HG02852 (cell line): ENCODE measurements around the gene KDM1B.
"Not testable (repeated sequence)": the region's sequence is repeated elsewhere in the genome, so short reads cannot be mapped to it uniquely, and the experiment has no call there.

Experiments used
- ATAC-seq: cut with Tn5 transposase; IDR thresholded peaks from one replicate; pipeline ENCODE4 v1.9.1; 2021; ENCODE audit warnings: mild to moderate bottlenecking, moderate library complexity; ENCODE audit not compliant: unreplicated experiment

KDM1B gene

DNA sequence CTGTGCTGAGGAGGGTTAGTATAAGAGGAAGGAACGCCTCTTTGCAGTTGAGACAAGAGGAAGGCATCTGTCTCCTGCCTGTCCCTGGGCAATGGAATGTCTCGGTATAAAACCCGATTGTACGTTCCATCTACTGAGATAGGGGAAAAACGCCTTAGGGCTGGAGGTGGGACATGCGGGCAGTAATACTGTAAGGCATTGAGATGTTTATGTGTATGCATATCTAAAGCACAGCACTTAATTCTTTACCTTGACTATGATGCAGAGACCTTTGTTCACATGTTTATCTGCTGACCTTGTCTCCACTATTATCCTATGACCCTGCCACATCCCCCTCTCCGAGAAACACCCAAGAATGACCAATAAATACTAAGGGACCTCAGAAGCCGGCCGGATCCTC is 71.9 kb downstream of the KDM1B start:
- not testable (repeated sequence) for ATAC-seq

GRCh38 chr6:18228590-18228989 is 73.4 kb downstream of the KDM1B start:
- not testable (repeated sequence) for ATAC-seq

GRCh38 chr6:18231856-18232255 is 76.6 kb downstream of the KDM1B start:
- ATAC-seq: not testable (repeated sequence)

DNA sequence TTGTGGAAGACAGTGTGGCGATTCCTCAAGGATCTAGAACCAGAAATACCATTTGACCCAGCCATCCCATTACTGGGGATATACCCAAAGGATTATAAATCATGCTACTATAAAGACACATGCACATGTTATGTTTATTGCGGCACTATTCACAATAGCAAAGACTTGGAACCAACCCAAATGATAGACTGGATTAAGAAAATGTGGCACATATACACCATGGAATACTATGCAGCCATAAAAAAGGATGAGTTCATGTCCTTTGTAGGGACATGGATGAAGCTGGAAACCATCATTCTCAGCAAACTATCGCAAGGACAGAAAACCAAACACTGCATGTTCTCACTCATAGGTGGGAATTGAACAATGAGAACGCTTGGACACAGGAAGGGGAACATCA is 78.5 kb downstream of the KDM1B start:
- not testable (repeated sequence) for ATAC-seq

DNA sequence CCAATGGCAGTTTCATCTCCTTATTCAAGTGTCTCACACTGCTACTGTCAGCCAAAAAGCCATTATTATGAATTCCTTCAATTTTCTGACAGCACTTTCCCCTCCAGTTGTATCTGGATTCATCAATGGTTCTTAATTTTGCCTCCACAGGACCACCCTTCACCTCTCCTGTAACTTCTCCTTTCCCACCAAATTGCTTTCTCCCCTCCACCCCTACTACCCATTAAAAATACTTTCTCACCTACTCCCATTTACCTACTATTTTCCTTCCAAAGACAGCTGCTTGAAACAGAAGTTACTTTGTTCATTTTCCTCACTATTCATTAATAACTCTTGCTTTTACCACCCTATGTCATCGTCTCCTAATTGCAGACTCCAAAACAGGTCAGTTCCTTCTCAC is 79.3 kb downstream of the KDM1B start:
- ATAC-seq: no peak

DNA sequence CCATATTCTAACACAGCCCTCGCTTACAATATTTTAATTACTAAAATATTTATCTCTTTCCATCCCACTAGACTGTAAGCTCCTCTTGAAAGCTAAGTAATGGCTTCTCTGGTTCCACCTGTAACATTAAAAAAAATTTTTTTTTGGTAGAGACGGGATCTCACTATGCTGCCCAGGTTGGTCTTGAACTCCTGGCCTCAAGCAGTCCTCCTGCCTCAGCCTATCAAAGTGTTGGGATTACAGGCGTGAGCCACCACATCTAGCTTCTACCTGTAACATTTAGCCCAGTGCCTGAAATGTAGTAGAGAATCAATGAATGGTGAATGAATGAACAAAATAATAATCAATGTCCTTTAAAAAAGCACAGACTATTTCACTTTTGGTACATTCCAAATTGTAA is 80.3 kb downstream of the KDM1B start:
- ATAC-seq: no peak

- ATAC-seq: no peak
These were observed 81.9 kb downstream of the KDM1B start for GRCh38 chr6:18237167-18237566.

DNA sequence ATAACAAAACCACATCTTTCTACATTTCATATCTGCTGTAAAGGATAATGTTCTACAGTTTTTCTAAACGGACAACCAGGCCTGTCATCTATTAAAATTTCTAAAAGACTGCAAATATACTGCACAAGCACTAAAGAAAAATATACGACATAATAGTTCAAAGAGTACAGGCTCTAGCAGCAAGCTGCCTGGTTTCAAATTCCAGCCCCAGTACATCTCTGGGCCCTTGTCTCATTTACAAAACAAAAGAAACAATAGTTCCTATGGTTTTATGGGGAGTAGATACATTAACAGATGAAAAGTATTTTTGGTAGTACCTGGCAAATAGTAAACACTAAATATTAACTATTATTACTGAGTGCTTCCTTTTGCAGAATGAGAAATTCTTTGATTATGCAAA is 85.0 kb downstream of the KDM1B start:
- no peak for ATAC-seq

DNA sequence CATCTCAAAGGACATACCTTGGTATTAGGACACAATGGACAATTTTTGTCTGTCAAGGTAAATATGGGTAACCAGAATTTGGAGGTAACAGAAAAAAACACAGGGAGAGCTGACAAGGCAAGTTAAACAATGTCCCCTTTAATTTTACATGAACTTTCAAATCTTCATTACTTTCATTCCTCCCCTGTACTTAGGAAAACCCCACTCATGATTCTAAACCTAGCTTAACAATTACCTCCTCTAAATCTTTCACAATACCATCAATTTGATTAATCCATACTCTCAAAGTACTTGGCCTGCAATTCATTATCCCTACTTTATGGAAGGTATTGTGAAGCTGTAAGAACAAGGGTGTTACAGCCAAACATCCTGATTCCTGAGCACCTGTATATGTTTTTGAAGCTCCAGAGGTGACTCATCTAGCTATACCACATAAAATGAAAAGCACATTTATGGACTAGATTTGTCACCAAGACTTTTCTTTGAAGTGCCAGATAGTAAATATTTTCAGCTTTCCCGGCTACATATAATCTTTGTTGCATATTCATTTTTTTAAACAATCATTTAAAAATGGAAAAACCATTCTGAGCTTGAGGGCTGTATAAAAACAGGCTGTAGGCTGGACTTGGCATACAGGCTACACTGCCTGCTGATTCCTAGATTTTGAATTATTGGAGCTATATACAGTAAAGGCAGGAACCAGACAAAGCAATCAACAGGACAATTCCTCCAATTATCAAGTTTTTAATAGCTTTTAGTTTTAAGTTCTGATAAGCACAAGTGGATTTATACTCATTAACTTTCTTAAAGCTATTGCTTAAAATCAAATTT is 86.2 kb downstream of the KDM1B start:
- no peak for ATAC-seq

DNA sequence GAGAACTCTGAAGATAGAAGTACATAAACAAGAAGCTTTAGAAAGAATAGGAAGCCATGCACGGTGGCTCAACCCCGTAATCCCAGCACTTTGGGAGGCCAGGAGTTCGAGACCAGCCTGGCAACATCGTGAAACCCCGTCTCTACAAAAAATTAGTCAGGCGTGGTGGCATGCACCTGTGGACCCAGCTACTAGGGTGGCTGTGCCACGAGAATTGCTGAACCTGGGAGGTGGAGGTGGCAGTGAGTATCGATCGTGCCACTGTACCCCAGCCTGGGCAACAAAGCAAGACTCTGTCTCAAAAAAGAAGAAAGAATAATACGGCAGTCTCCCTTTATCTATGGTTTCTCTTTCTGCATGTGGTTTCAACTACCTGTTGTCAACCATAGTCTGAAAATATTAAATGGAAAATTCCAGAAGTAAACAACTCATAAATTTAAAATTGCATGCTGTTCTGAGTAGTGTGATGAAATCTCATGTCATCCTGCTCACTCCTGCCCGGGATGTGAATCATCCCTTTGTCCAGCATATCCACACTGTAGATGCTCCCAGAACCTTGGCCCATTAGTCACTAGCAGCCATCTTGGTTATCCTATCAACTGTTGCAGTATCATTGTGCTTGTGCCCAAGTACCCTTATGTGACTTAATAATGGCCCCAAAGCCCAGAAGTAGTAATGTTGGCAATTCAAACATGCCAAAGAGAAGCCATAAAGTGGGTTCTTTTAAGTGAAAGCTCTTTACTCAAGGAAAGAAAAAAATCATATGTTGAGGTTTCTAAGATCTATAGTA is 87.0 kb downstream of the KDM1B start:
- no peak for ATAC-seq

DNA sequence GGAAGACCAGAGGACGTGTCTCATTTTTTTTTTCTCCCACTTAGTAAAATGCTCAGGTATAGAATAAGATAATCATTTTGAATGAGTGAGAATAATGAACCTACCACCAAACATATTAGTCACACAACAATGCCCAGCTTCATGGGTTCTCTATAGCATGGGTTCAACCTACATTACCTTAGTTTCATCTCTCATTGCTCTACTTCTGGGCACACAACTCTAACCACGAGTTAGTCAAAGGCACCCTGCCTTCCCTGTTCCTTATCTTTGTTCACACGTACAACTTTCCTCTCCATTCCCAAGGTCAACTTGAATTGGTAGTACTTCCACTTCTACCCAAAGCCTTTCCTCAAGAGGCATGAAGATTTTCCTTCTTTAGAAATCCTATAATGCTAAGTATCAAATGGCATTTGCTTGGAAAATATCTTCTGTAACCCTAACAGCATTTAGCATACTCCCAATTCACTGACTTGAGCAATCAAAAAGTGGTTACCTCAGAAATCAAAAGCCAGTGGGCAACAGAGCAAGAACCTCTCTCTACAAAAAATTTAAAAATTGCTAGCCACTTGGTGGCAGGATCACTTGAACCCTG is 88.2 kb downstream of the KDM1B start:
- ATAC-seq: no peak

DNA sequence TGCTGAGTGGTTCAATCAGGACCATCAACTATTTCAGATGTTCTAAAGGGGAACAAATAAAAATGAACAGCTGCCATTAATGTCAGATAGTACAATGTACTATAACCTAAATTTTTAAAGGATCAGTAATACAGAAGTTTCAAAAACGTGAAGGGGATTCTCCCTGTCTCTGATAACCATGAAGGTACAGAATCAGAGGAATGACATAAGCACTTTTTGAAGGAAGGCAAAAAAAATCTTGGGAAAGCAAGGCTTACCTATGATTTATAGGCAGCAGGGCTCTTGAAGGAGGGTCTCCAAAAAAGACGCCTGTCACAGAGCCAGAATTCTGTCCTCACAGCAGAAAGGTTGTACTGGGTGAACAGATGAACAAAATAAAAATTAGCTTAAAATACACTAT is 89.0 kb downstream of the KDM1B start:
- ATAC-seq: no peak

DNA sequence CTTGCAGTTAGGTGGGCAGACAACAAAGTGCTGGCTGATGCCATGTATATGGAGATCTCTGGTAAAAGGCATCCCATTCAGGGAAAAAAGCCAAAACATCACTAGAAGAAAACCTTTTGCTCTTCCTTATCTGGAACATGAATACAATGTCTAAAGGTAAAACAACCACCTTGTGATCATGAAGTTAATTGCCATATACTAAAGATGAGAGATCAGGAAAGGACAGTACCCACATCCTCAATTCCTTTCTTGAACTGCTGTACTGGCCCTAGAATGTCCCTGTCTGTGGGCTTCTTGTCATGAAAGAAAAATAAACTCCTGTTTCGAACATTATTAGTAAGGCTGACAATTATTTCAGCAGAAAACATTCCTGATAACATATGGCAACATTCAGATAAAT is 89.9 kb downstream of the KDM1B start:
- ATAC-seq: no peak

GRCh38 chr6:18245642-18246041 is 90.4 kb downstream of the KDM1B start:
- ATAC-seq: no peak

GRCh38 chr6:18246205-18246604 is 91.0 kb downstream of the KDM1B start:
- no peak for ATAC-seq

DNA sequence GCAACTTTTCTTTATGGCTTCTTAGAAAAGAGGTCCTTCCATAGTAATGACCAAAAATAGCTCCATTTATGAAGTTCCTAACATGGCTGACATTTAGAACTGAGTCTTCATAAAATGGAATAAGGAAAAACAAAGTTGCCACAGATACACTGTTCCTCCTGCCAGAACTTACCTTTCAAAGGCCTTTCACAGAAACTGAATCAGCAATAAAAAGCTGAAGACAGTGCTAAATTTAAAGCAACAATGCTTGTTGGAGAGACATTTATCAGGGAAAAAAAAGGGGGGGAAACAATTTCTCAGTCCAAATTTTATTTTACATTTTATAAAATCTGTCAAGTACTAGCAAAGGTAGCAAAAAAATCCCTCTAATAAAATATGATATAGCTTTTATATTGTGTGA is 91.8 kb downstream of the KDM1B start:
- no peak for ATAC-seq

GRCh38 chr6:18248698-18249097 is 93.5 kb downstream of the KDM1B start:
- ATAC-seq: no peak

DNA sequence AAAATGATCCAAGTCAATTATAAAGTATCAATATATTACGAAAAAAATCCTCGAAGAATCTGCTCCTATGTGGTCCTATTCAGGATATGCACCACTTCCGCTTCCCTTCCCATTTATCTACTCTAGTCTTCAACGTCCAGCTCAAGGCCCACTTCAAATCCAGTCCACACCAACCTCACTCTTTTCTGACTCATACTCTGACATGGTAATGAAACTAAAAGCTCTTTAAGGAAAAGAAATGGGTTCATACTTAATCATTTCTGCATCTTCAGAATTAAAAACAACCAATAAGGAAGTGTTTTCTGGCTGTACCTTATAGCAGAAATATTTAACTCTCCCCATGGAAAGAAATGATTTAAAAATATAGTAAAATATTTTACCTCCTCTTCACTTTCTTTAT is 94.0 kb downstream of the KDM1B start:
- no peak for ATAC-seq

DNA sequence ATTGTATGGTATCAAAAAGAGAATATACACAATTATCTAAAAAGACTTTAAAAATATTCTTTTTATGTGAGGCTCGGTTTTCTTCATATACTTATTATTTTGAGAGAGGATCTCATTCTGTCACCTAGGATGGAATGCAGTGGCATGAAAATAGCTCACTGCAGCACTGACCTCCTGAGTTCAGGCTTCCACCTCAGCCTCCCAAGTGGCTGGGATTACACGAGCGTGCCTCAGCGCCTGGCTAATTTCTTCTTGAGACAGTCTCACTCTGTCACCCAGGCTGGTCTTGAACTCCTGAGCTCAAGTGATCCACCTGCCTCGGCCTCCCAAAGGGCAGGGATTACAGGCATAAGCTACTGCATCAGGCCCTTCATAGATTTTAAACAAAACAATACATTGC is 98.4 kb downstream of the KDM1B start:
- no peak for ATAC-seq

DNA sequence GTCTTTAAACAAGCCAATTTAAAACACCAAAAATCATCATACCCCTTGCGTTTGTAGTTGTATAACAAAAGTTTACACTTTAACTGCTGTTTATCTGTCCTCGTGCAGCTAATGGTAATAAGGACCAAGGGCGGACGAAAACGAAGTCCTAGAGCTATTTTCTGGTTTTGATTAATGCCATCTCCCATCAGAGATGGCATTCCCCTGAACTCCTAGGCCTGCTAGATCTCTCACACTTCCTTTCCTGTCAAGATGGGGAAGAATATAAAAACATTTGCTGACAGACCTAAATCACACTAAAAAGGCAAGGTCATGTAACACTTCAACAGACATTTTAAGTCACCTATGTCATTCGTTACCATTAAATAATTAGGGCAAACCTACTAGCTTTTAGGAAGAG is 99.6 kb downstream of the KDM1B start:
- no peak for ATAC-seq

DNA sequence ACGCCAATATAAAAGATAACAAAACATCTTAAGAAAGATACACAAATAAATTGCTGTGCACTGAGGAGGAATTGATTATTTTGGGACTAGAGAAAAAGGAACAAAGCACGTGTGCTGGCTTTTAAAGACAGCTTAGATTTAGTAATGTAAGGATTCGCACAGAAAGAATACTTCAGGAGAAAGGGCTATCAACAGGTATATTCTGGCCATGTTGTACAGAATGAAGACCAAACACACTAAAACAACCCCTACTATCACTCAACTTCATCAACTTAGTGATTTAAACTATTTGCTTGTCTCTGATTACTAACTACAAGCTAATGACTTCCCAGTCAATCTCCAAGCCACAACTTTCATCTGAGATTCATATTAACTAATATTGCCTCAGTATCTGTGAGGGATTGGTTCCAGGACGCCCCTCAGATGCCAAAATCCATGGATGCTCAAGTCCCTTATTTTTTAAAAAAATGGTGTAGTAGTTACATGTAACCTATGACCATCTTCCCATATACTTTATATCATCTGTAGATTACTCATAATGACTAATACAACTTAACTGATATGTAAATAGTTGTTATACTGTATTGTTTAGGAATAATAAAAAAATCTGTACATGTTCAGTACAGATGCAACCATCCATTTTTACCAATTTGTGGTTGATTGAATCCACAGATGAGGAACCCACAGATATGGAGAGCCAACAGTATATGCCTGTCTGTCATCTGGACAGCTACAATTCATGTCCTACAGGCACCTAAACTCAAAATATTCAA is 104.6 kb downstream of the KDM1B start:
- ATAC-seq: no peak
